Endodermal cell (in vitro differentiated cells): ENCODE measurements around the gene NPIPA3. TPM values are rescaled to one million over a fixed set of nuclear protein-coding genes. Genes with fewer than 3 reads are reported as not detected.
"Not testable (repeated sequence)": the region's sequence is repeated elsewhere in the genome, so short reads cannot be mapped to it uniquely, and the experiment has no call there.

Experiments
- DNase-seq: peaks from one replicate; pipeline ENCODE4 v3.0.0-alpha.2; 2017
- H3K27ac ChIP-seq: 2 replicates; pipeline ENCODE4 v1.5.1; 2013; ENCODE audit warnings: mild to moderate bottlenecking, low read depth, low read length, moderate library complexity
- H3K27me3 ChIP-seq: 2 replicates; pipeline ENCODE4 v1.6.1; 2013; ENCODE audit warnings: mild to moderate bottlenecking, low read length, moderate library complexity; ENCODE audit not compliant: insufficient read depth, control insufficient read depth, poor library complexity, severe bottlenecking
- H3K36me3 ChIP-seq: 2 replicates; pipeline ENCODE4 v1.7.0; 2013; ENCODE audit warnings: mild to moderate bottlenecking, low read length, moderate library complexity; ENCODE audit not compliant: control insufficient read depth, insufficient read depth
- H3K4me1 ChIP-seq: one replicate; pipeline ENCODE4 v1.7.0; 2013; ENCODE audit warnings: low read length; ENCODE audit not compliant: control insufficient read depth, insufficient read depth
- H3K4me3 ChIP-seq: 2 replicates; pipeline ENCODE4 v1.5.1; 2013; ENCODE audit warnings: mild to moderate bottlenecking, low read length, moderate library complexity
- H3K9ac ChIP-seq: 2 replicates; pipeline ENCODE4 v1.6.1; 2013; ENCODE audit warnings: mild to moderate bottlenecking, low read length, moderate library complexity; ENCODE audit not compliant: poor library complexity, severe bottlenecking; ENCODE audit errors: extremely low read depth
- H3K9me3 ChIP-seq: 2 replicates; pipeline ENCODE4 v1.6.1; 2013; ENCODE audit warnings: mild to moderate bottlenecking, low read length, moderate library complexity; ENCODE audit not compliant: control insufficient read depth
- H3K27ac Mint-ChIP-seq: 2 replicates; pipeline ENCODE4 v1.8.0; 2020; ENCODE audit warnings: mixed read lengths
- H3K27me3 Mint-ChIP-seq: 2 replicates; pipeline ENCODE4 v1.8.0; 2021; ENCODE audit warnings: mild to moderate bottlenecking, mixed read lengths; ENCODE audit not compliant: insufficient read depth
- H3K36me3 Mint-ChIP-seq: 2 replicates; pipeline ENCODE4 v1.8.0; 2020; ENCODE audit warnings: low read depth, mixed read lengths
- H3K4me1 Mint-ChIP-seq: 2 replicates; pipeline ENCODE4 v1.8.0; 2020; ENCODE audit warnings: mixed read lengths
- H3K4me3 Mint-ChIP-seq: 2 replicates; pipeline ENCODE4 v1.8.0; 2020; ENCODE audit warnings: mild to moderate bottlenecking, moderate library complexity, mixed read lengths
- H3K9me3 Mint-ChIP-seq: 2 replicates; pipeline ENCODE4 v1.8.0; 2020; ENCODE audit warnings: mild to moderate bottlenecking, mixed read lengths
- WGBS, 2 experiments: methylation state at CpG; one replicate each; pipeline versions ENCODE4 v1.1.5 to v1.1.7; 2013; ENCODE audit warnings: missing lambda C conversion rate in 2 of 2, mixed read lengths in 1 of 2; ENCODE audit not compliant: insufficient coverage in 1 of 2, insufficient read length in 1 of 2; 5-methylcytosine and 5-hydroxymethylcytosine counted together
- total RNA-seq, 2 donors: library from RNA; stranded (reverse); fragmentation: NEBNext Ultra II Directional in 1 of 2; extraction: Animal tissue kit (Norgen Biotek cat#: 25700) in 1 of 2; gene quantifications; 2 replicates in 1 of 2; 3 replicates in 1 of 2; pipeline ENCODE4 v1.2.1, GENCODE V29; 2021

NPIPA3 gene
- total RNA-seq, 2 donors from 2014 or later = 3.5 to 11.3 TPM

DNA sequence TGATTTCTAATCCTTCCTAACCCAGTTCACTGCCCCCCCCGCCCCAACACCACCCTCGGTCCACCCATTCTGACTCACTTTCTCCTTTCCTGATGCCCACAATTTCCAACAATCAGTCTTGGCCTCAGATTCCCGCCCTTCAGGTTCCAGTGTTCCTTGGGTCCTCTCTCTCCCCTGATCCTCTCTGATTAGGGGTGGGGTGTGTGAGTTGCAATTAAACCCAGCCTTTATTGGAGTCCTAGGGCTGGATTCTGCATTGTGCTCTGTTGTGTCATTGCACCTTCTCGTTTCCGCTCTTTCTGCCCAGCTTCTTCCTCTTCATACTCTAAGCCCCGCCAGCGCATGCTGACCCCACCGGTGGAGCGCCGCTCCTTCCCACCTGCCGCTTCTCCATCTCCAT lies 539 bp upstream of the NPIPA3 start:
- H3K27me3 Mint-ChIP-seq, H3K4me3 ChIP-seq, H3K4me1 Mint-ChIP-seq, H3K9ac ChIP-seq, DNase-seq, H3K9me3 Mint-ChIP-seq, H3K36me3 Mint-ChIP-seq, H3K36me3 ChIP-seq, H3K27me3 ChIP-seq, H3K4me1 ChIP-seq, H3K27ac ChIP-seq, H3K4me3 Mint-ChIP-seq, H3K27ac Mint-ChIP-seq, H3K9me3 ChIP-seq: not testable (repeated sequence)
- WGBS, 2 experiments = no CpG with 5 or more reads among the region's 11 CpGs

DNA sequence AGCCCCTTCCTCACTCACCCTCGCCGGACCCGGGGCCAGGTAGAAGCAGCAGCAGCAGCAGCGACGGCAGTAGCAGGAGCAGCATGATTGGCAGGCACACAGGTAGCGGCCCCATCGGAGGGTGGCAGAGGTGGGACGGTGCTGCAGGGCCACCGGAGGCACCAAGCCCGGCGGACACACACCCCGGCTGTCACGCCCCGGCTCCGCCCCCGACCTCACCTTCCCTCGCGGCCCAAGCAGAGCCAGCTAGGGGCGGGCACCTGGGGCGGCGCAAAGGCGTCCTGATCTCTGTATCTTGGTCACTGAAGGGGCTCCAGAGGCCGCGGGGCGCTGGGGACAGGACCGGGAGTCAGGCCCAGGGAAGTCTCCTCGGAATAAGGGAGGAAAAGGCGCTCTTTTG lies 30.0 kb downstream of the NPIPA3 start:
- H3K36me3 Mint-ChIP-seq, H3K4me3 Mint-ChIP-seq, H3K4me3 ChIP-seq, H3K27ac ChIP-seq, H3K36me3 ChIP-seq, DNase-seq, H3K27ac Mint-ChIP-seq, H3K9me3 ChIP-seq, H3K4me1 ChIP-seq, H3K27me3 Mint-ChIP-seq, H3K9me3 Mint-ChIP-seq, H3K4me1 Mint-ChIP-seq, H3K9ac ChIP-seq, H3K27me3 ChIP-seq: not testable (repeated sequence)
- no CpG with 5 or more reads among the region's 28 CpGs for WGBS, 2 experiments

- H3K36me3 Mint-ChIP-seq, H3K9me3 Mint-ChIP-seq: not testable (repeated sequence)
Measured at GRCh38 chr16:14740832-14741385, 37.7 kb downstream of the NPIPA3 start.

DNA sequence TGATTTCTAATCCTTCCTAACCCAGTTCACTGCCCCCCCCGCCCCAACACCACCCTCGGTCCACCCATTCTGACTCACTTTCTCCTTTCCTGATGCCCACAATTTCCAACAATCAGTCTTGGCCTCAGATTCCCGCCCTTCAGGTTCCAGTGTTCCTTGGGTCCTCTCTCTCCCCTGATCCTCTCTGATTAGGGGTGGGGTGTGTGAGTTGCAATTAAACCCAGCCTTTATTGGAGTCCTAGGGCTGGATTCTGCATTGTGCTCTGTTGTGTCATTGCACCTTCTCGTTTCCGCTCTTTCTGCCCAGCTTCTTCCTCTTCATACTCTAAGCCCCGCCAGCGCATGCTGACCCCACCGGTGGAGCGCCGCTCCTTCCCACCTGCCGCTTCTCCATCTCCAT lies 38.6 kb downstream of the NPIPA3 start:
- not testable (repeated sequence) for H3K4me3 Mint-ChIP-seq, H3K9me3 ChIP-seq, H3K9ac ChIP-seq, H3K27me3 Mint-ChIP-seq, H3K4me1 Mint-ChIP-seq, H3K27ac ChIP-seq, H3K4me3 ChIP-seq, H3K36me3 Mint-ChIP-seq, H3K36me3 ChIP-seq, H3K4me1 ChIP-seq, H3K27ac Mint-ChIP-seq, H3K9me3 Mint-ChIP-seq, H3K27me3 ChIP-seq, DNase-seq
- WGBS, 2 experiments = no CpG with 5 or more reads among the region's 11 CpGs

More at GRCh38 chr16:14740832-14741385, 37.7 kb downstream of the NPIPA3 start:
- H3K9me3 ChIP-seq, H3K9ac ChIP-seq, H3K27ac Mint-ChIP-seq, H3K27ac ChIP-seq, H3K27me3 Mint-ChIP-seq, H3K27me3 ChIP-seq, H3K36me3 ChIP-seq, H3K4me3 Mint-ChIP-seq, H3K4me3 ChIP-seq, H3K4me1 Mint-ChIP-seq, H3K4me1 ChIP-seq, DNase-seq: not testable (repeated sequence)
- no CpG with 5 or more reads among the region's 10 CpGs for WGBS, 2 experiments

DNA sequence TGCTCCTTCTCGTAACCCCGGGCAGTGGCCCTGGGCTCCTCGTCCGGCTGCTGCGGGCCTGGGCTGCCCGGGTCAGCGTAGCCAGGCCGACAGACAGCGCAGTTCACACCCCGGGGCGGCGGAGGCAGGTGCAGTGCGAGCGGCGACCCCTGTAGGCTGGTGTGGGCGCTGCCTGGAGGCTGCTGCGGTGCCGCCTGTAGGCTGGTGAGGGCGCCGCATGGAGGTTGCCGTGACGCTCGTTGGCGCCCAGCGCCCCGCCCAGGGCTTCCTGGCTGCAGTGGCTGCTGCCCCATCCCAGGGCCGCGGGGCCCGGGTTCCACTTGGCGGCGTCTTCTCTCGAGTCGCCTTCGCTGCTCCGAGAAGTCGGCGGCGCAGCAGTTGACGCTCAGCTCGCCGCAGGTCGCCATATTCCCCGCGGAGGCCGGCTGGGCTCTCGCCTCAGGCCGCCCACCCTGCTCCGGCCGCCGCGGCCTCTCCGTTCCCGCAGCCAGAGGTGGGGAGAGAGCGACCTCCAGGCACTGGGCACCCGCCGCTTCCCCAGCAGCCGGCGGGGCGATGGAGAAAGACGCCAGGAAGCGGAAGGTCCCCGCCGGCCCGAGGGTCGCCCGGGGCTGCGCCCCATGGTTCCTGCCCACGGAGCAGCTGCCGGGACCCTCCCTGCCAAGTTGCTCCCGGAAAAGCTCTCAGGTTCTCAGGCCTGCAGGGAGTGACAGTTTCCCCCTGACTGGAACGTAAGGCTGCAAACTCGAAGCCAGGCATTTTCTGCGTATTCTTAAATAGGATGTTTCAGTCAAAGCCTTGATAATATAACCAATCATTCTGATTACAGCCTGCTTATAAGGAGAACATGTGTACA lies 39.3 kb downstream of the NPIPA3 start, which contains the start of gene NPIPA2:
NPIPA2 (plus strand) TSS at position 261 of the 856 bp plus-strand sequence. CDS start 5,533 bp downstream, outside the sequence.
- H3K4me3 ChIP-seq, H3K4me3 Mint-ChIP-seq, H3K27ac Mint-ChIP-seq, H3K36me3 Mint-ChIP-seq, H3K9ac ChIP-seq, H3K9me3 ChIP-seq, H3K27me3 Mint-ChIP-seq, DNase-seq, H3K36me3 ChIP-seq, H3K4me1 ChIP-seq, H3K27me3 ChIP-seq, H3K27ac ChIP-seq, H3K9me3 Mint-ChIP-seq, H3K4me1 Mint-ChIP-seq: not testable (repeated sequence)
- no CpG with 5 or more reads among the region's 73 CpGs for WGBS, 2 experiments

DNA sequence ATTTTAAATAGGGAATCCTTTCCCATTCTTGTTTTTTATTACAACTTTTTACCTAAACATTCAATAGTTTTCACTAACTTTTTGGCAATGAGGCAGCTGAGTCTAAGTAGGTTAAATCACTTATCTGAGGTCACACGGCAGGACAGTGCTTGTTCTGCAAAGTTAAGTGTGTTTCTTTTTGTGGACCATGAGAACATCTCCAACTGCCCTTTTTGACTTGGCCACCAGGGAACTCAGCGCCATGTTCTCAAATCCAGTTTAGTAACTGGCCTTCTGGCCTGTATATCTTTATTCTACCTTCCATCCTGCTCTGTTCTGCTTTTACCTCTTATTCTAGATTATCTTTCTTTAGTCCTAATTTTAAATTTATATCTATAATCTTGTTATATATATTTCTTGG lies 70.4 kb downstream of the NPIPA3 start:
- H3K4me3 ChIP-seq, H3K9ac ChIP-seq, H3K4me1 ChIP-seq, DNase-seq, H3K27me3 Mint-ChIP-seq, H3K9me3 ChIP-seq, H3K27me3 ChIP-seq, H3K4me1 Mint-ChIP-seq, H3K27ac ChIP-seq, H3K9me3 Mint-ChIP-seq, H3K36me3 ChIP-seq, H3K27ac Mint-ChIP-seq, H3K36me3 Mint-ChIP-seq, H3K4me3 Mint-ChIP-seq: not testable (repeated sequence)
- WGBS, 2 experiments = no CpG with 5 or more reads among the region's 2 CpGs

- H3K36me3 ChIP-seq, H3K9me3 ChIP-seq, H3K27ac Mint-ChIP-seq, H3K27me3 ChIP-seq, H3K9ac ChIP-seq, H3K27me3 Mint-ChIP-seq, H3K4me1 Mint-ChIP-seq, H3K4me1 ChIP-seq, H3K27ac ChIP-seq, H3K36me3 Mint-ChIP-seq, DNase-seq, H3K9me3 Mint-ChIP-seq, H3K4me3 ChIP-seq, H3K4me3 Mint-ChIP-seq: not testable (repeated sequence)
- no CpG with 5 or more reads among the region's 2 CpGs for WGBS, 2 experiments
Measured at GRCh38 chr16:14775624-14776023, 72.4 kb downstream of the NPIPA3 start.
